Measurements from ENCODE around the gene ALDH2. TPM values are rescaled to one million over a fixed set of nuclear protein-coding genes. Genes with fewer than 3 reads are reported as not detected.
A peak's percentile ranks its signal among the peaks of the same experiment; 100 is the strongest.
"Not testable (repeated sequence)": the region's sequence is repeated elsewhere in the genome, so short reads cannot be mapped to it uniquely, and the experiment has no call there.

ALDH2 gene
- total RNA-seq, 1 donor from 2014 or later, result 3.2 TPM

DNA sequence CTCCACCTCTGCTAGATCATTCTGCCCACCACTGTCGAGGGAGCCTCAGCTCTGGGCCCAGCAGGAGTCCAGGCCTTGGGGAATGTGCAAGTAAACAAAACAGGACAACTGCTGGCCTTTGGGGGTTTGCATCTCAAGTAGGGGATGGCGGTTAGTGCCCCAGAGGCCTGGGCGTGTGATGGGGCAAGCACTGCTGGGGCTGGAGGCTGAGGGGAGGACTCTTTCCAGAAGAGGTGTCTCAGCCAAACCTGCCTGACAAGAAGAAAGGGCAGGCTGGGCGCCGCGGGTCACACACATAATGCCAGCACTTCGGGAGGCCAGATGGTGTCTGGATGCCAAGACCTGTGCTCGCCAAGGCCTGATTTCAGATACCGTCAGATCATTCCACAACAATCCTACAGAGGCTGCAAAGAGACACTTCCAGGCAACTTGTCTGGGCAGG lies 8.6 kb upstream of the ALDH2 start:
- peak; percentile 35 for DNase-seq (ENCODE audit: low read depth)

DNA sequence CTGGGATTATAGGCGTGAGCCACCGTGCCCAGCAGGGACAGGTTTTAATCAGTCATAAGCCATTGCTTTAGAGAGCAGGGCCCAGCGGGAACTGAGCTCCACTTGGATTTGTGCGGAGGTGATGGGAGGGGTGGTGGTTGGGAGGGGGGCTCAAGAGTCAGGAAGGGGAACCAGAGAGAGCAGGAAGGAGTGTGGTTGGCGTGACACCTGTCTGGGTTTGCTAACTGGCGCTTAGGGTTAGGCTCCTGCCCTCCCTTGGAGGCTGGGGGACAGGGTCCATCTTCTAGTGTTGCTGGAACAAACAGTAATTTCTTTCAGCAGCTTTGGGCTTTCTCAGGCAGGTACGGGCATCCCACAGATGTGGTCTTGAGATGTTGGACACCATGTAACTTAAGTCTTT lies 7.5 kb upstream of the ALDH2 start:
- DNase-seq (ENCODE audit: low read depth), result no peak

DNA sequence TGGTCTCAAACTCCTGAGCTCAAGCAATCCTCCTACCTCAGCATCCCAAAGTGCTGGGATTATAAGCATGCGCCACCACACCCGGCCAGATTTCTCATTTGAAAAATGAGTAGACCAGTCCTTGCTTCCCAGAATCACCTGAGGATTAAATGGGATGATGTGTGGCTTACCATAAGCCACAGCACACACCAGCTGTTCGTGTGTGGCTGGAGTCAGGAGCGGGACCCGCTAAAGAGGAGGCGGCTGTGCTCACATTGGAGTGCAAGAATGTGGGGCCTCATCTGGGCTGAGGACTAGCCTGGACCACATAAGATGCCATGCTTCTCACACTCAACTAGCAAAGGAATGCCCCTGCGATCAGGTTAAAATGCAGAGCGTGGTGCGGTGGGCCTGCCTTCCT lies 6.7 kb upstream of the ALDH2 start:
- DNase-seq (ENCODE audit: low read depth), result peak; percentile 90

DNA sequence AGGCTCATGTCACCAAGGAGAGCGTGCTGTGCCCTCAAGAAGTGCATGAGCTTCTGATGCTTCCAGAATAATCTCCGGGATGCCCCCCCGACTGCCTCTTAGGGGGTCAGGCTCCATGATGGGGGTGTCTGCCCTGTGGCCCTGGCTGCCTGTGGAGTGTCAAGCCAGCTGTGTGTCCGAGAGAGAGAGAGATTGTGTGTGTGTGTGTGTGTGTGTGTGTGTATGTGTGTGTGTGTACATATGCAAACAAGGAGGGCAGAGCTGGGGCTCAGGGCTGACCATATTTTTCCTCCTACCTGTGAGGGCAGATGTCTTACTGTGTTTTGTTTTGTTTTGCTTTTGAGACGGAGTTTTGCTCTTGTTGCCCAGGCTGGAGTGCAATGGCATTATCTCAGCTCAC lies 5.6 kb upstream of the ALDH2 start:
- DNase-seq (ENCODE audit: low read depth), result no peak

DNA sequence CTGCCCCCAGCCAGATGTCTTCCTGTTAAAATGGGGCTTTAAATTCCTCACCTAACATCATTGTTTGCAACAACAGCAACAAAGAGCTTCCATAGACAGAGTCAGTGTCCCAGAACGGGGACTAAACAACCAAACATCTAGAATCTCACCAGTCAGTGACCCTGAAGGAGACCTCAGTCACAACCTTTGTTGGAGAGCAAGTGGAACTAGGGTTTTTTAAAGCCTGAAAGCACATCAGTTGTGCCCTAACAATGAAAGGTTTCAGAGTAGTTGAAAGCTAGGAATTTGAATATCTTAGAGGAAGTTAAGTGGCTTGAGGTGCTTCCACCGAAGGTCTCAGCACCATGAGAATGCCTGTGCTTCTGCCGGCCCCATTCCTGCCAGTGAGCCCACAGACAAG lies 5.0 kb upstream of the ALDH2 start:
- DNase-seq (ENCODE audit: low read depth), result no peak

DNA sequence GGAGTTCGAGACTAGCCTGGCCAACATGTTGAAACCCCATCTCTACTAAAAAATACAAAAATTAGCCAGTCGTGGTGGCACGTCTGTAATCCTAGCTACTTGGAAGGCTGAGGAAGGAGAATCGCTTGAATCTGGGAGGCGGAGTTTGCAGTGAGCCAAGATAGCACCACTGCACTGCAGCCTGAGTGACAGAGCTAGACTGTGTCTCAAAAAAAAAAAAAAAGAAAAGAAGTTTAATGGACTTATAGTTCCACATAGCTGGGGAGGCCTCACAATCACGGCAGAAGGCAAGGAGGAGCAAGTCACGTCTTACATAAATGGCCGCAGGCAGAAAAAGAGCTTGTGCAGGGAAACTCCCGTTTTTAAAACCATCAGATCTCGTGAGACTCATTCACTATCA lies 3.2 kb upstream of the ALDH2 start:
- not testable (repeated sequence) for DNase-seq (ENCODE audit: low read depth)

DNA sequence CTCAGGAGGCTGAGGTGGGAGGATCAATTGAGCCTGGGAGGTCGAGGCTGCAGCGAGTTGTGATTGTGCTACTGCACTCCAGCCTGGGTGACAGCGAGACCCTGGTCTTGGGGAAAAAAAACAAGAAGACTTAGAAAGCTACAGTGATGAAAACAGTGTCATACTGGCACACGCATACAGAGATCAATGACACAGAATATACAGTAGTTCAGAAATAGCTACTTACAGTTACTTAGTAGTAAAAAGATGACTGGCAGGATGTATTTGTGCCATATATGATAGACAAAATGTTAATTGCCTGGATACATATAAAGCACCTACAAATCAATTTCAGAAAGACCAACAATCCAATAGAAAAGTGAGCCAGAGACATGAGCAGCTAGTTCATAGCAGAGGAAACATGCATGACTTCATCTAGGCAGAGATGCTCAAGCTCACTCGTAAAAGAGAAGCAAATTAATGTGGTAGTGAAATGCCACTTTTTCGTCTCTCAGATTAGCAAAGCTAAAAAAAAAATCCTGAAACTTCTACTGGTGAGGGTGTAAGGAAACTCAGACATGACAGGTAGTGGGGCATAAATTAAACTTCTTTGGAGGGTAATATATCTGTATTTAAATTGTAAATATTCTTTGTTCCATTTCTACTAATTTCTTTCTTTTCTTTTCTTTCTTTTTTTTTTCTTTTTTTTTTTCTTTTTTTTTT lies 2.5 kb upstream of the ALDH2 start:
- DNase-seq (ENCODE audit: low read depth), result no peak

DNA sequence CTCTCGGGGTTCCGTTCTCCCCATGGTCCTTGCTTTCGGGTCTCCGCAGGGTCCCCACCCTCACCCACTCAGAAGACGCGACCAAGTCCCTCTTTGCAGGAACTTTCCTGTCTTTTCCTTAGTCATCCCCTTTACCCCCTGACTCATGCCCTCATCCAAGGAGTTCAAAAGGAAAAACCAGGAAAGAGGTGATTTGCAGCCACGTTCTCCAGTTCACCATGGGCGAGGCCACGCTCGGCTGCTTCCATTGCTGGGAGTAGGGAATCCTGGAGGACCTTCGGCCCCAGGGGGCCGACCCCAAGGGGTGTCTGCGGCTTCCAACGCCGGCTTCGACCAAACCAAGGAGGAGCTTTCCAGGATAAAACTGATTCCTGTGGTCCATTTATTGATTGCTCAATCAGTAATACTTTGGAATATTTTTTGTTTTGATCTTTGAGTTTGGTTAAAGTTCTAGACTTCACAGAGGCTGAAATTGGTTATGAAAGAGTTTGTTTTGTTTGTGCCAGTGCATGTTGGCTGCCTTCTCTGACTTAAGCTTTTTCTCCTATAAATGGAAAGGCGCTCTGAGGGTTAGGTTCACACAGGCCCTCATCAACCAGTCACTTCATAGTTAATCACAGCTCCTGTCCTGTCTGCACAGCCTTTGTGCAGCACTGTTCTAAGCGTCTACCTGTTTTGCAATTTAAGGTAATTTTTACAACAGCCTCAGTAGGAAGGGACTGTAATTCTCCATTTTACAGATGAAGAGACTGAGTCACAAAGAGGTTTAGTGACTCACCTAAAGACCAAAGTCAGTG lies 827 bp downstream of the ALDH2 start:
- no peak for DNase-seq (ENCODE audit: low read depth)

DNA sequence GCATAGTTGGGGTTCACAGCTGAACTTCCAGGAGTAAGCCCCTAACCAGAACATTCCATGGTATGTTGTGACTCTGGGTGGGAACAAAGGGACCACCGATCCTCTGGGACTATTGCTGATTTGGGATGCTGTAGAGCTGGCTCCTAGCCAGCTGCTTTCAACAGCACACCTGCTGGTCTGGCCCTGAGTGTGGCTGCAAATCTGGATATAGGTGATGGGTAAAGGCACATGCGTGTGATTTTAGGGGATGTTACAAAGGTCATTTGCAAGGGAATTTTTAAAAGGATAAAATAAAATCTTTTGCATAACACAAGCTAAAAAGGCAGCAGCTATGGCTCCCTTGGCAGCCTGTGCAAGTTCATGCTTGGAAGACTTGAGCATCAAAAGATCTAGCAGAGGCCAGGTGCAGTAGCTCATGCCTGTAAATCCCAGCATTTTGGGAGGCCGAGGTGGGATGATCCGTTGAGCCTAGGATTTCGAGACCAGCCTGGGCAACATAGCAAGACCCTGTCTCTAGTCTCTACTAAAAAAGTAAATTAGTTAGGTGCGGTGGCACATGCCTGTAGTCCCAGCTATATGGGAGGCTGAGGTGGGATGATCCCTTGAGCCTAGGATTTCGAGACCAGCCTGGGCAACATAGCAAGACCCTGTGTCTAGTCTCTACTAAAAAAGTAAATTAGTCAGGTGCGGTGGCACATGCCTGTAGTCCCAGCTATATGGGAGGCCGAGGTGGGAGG lies 1.6 kb downstream of the ALDH2 start:
- no peak for DNase-seq (ENCODE audit: low read depth)

DNA sequence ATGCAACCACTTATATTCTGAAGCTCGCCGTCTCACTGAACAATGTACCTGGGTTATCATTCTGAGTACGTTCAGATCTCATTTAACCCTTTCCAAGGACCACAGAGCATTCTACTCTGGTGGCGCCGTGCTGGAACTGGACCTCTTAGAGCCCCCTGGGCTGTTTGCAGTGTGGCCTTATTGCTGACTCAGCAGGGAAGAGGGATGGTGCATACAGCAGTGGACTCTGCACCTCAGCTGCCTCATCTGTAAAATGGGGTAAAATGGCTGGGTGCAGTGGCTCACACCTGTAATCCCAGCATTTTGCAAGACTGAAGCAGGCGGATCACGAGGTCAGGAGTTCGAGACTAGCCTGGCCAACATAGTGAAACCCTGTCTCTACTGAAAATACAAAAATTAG lies 2.9 kb downstream of the ALDH2 start:
- DNase-seq (ENCODE audit: low read depth), result no peak

DNA sequence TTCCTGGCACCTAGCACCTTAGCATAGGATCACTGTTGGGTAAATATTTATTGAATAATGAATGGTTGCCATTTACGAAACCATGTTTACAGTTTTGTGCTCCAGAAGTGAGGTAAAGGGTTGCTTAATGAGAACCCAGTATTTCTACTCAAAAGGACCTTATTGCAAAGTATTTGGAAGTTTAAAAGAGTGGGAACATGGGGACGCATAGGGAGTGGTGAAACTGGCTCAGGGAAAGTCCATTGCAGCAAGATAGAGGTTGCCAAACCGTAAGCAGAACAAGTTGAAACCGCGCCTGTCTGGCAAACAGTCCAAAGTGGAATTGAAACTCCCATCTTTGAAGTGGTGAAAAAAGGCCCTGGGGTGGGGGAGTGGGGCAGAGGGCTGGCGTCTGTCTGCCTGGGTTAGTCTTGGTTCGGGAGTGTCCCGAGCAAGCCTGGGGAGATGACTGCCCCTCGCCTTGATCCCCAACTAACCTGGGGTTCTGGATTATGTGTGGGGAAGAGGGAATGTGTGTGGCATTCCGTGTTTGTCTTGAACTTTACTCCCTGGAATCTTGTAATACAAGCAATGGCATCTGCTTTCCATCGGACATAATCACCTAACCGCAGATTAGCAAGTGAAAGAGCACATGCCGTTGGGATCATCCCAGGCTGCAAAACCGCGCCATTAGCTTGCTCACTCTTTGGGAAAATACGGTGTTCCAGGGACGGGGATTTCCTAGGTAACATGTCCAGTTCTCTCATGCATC lies 7.2 kb downstream of the ALDH2 start:
- DNase-seq (ENCODE audit: low read depth), result peak; percentile 73

DNA sequence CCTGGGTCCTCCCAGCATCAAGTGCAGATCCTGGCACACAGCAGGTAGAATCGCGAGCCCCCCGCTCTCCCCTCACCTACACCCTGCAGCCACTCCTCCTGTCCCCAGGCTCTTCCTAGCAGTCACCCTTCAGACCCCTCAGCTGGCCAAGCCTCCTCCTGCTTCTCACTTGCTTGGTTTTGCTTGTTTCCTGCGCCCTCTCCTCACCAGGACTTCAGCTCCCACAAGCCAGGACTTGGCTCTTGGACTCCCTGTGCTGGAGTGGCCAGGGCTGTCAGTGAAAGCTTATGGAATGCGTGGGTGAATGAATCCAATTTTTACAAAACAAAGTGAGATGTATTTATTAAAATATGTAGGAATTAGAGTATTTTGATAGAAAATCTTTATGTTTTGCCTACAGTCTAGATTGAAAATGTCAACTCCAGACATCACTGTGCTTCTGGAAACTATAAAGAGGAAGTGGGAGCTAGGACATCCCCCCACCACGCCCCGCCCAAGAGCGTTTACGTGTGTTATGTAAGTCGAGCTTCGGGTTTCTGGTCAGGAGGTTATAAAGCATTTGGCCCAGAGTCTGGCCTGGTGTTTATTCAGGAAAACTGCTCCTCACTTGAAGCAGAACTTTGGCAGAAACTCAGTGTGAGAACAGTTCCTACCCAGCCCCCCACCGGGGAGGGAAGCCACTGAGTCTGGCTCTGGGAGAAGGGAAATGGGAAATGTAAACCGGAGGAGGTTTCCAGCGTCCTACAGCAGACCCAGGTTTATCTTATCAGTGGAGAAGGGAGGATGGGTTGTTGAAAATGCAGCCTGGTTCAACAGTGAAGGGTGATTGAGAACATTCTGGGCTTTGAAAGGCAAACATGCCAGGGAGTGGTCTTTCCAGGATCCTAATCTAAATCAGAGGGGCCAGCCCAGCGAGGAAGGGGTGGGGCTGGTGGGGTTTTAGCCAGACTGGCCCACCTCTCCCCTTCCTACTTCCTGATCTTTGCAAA lies 8.8 kb downstream of the ALDH2 start:
- peak; percentile 41 for DNase-seq (ENCODE audit: low read depth)

DNA sequence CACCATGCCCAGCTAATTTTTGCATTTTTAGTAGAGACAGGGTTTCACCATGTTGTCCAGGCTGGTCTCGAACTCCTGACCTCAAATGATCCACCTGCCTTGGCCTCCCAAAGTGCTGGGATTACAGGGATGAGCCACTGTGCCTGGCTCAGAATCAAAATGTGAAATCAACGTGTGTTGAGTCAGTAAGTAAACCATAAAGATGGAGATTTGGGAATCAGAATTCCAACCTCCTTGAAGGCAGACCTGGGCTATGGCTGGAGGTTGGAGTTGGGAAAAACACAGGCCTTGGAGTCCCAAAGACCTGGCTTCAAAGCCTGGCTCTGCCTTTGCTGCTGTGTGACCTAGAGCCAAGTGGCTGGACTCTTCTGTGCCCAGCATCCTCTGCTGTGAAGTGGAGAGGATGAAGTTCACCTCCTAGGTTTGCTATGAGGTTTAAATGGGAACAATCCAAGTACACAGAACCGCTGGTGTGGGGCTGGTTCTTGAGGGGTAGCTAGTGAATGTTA lies 10.2 kb downstream of the ALDH2 start:
- no peak for DNase-seq (ENCODE audit: low read depth)

DNA sequence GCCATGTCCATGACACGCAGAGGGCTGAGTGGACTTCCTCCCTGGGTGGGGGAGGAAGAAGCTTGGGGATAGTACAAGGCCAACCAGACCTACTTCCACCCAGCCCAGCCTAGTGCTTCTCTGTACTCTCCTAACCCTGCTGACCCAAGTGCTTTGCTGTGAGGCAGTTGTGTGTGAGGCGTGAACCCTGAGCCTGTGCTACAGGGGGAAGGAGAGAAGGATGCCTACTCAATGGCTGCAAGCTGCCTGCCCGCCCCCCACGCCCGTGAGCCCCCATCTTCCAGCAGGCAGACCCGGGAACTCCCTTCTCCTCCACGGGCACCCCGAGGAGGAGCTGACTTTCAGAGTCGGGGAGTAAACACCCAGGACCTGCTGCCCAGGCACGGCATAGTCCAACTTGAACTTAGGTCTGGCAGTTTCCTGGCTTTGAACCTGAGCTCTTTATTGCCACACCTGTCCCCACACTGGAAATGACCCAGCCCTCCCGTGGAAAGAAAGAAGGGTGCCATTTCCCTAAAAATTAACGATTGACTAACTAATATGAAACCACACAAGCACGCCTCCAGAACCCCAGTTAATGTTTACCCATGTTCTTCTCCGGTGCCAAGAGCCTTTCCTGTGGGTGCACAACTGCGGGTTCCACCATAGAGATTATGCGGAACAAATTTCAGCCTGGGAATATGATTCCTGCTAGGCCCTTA lies 10.8 kb downstream of the ALDH2 start:
- DNase-seq (ENCODE audit: low read depth), result no peak

DNA sequence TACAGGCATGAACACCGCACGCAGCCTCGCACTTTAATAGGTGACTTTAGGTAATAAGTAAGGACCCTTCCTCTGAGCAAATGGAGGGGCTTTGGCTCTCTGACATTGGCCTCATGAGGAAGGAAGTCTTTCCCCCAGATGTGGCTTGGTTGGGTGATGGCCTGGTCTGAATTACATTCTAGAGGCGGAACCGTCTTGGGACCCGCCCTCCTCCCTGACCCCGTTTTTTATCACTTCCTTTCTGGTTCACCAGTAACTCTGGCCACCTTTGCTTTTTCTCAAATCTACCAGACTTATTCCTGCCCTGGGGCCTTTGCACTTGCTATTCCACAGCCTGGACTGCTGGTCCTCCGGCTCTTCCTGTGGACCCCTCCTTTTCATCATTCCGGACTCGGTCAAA lies 13.4 kb downstream of the ALDH2 start:
- no peak for DNase-seq (ENCODE audit: low read depth)

DNA sequence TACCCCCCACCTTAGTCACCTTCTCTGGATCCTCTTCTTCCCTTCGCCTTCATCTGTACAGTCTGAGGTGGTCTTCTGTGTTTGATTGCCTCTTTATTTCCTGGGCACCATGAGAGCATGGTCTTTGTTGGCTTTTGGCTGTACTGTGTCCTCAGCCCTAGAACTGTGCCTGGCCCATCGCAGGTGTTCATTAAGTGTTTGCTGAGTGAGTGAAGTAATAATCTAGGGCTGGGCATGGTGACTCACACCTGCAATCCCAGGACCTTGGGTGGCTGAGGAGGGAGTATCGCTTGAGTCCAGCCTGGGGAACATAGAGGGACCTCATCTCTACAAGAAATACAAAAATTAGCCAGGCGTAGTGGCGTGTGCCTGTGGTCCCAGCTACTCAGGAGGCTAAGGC lies 13.9 kb downstream of the ALDH2 start:
- DNase-seq (ENCODE audit: low read depth), result no peak

DNA sequence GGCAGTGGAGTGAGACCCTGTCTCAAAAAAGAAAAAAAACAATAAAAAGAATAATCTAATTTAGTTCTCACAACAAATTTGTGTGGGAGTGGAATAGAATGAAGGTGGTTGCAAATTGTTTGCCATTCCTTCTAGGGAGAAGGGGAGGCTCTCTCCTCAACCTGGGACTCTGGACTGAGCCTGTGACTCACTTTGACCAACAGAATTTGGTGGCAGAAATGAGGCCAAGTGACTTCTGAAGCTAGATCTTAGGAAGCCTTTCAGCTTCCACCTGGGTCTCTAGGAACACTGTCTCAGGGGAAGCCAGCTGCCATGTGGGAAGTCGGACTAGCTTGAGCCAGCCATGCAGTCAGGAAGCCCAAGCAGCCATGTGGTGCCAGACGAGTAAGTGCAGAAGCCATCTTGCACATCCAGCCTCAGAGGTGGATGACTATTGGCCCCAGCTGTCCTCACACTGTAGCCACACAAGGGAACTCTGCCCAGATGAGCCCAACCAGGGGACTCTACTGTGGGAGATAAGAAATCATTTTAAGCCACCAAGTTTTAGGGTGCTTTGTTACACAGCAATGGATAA lies 14.4 kb downstream of the ALDH2 start:
- no peak for DNase-seq (ENCODE audit: low read depth)

DNA sequence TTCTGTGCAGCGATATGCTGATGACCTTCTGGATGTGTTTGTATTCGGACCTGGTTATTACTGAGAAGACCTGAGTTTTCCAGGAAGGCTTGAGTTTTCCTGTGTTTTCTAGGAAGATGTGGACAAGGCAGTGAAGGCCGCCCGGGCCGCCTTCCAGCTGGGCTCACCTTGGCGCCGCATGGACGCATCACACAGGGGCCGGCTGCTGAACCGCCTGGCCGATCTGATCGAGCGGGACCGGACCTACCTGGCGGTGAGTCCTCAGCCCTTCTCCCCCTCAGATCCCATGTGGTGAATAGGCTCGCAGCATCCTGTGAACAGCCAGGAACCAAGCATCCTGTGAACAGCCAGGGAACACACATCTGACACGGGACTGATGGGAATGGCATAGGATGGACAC lies 16.3 kb downstream of the ALDH2 start:
- DNase-seq (ENCODE audit: low read depth), result no peak

DNA sequence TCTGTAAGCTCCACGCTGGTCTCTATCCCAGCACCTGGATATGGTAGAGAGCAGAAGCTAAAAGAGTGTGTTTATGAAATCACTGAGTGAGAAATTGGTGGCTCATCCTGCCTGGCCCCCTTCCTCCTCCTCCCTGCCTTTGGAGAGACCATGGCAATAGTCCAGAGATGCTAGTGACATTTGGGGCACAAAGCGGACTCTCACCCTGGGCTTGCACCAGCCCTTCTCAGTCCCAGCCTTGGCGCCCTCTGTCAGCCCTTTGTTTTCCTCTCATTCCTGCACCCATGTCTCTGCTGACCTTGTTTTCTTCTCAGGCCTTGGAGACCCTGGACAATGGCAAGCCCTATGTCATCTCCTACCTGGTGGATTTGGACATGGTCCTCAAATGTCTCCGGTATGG lies 18.2 kb downstream of the ALDH2 start:
- no peak for DNase-seq (ENCODE audit: low read depth)

Measured in myocyte (in vitro differentiated cells).